IgD-negative memory B cell (primary cell): Measurements from ENCODE around the gene FAM163B. TPM values are rescaled to one million over a fixed set of nuclear protein-coding genes. Genes with fewer than 3 reads are reported as not detected.

Source experiments
- H3K27ac Mint-ChIP-seq, 3 donors: one replicate each; pipeline ENCODE4 v1.8.0; 2020 to 2022; ENCODE audit warnings: mild to moderate bottlenecking in 3 of 3, mixed read lengths in 3 of 3, moderate library complexity in 1 of 3
- H3K27me3 Mint-ChIP-seq: one replicate; pipeline ENCODE4 v1.8.0; 2021; ENCODE audit warnings: mixed read lengths
- H3K36me3 Mint-ChIP-seq: one replicate; pipeline ENCODE4 v1.8.0; 2020; ENCODE audit warnings: mild to moderate bottlenecking, mixed read lengths
- H3K4me1 Mint-ChIP-seq, 3 donors: one replicate each; pipeline ENCODE4 v1.8.0; 2020 to 2022; ENCODE audit warnings: mixed read lengths in 3 of 3, mild to moderate bottlenecking in 1 of 3
- H3K4me3 Mint-ChIP-seq, 4 donors: one replicate each; pipeline ENCODE4 v1.8.0; 2020 to 2022; ENCODE audit warnings: mild to moderate bottlenecking in 4 of 4, mixed read lengths in 4 of 4, moderate library complexity in 3 of 4
- H3K9me3 Mint-ChIP-seq, 3 donors: one replicate each; pipeline ENCODE4 v1.8.0; 2020 to 2021; ENCODE audit warnings: mixed read lengths in 3 of 3, mild to moderate bottlenecking in 1 of 3
- polyA plus RNA-seq: library from polyadenylated mRNA; unstranded; fragments of 300-500 nt; fragmentation: Illumina TruSeq; gene quantifications from one replicate; pipeline ENCODE4 v1.2.3, GENCODE V29; 2021

FAM163B gene
- polyA plus RNA-seq, 1 donor from 2014 or later = not detected

DNA sequence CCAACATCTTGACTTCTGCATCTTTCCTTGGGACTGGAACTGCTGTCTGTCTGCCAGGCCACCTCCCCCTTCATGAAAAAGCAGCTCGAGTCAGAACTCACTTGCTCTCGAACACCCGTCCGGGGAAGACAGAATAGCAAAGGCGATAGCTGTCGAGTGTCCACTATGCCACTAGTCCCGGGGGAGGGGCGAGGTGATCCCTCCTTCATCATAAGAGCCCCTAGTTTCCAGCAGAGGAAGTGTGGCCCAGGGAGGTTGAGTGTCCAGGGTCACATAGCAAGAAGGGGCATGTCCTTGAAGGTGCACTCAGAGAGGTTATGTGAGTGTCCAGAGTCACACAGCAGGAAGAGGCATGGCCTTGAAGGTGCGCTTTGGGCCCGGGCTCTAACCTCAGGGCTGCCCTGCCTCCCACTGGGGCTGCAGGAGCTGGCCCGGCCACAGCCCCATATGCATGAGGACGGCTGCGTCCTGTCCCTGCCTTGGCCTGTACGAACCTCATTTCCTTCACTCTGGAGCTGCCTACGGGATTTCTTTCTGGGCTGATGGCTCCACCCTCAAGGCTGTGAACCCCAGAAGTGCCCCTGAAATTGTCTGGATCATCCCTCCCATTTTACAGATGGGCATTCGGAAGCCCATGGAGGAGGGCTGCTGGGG is 33.6 kb upstream of the FAM163B start:
- Mint-ChIP-seq H3K4me1 (no peaks in the 10 kb centered on the region), H3K27ac (no peak overlapping the region), H3K36me3 (no peaks in the 10 kb centered on the region), H3K27me3 (peaks cover 3% of the 10 kb centered on the region), H3K4me3 (no peak overlapping the region), H3K9me3 (no peaks in the 10 kb centered on the region)

DNA sequence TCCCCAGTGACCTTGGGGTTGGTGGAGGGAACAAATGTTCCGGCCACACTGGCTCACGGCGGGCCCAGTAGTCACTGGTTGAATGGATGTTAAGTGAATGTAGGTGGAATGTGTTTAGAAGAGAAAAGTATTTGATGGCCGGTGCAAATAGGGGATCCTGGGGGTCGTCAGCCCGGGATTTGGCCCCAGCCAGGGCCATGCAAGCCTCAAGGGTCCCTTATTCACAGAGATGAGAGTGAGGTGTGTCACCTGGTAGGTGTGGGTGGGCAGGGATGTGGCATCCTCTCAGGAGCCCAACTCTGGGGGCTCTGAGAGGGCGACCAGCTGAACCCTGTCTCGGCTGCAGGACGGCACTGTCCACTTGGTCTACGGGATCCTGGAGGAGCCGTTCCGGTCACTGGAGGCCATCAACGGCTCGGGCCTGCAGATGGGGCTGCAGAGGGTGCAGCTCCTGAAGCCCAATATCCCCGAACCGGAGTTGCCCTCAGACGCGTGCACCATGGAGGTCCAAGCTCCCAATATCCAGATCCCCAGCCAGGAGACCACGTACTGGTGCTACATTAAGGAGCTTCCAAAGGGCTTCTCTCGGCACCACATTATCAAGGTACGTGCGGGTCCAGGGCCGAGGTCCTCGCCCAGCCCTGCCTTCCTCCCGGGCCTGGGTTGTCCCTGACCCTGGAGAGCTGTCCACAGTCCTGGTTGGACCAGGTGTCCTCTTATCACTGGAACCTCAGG is 32.8 kb upstream of the FAM163B start:
- Mint-ChIP-seq H3K36me3 (no peaks in the 10 kb centered on the region), H3K27me3 (peaks cover under 1% of the 10 kb centered on the region), H3K9me3 (no peaks in the 10 kb centered on the region), H3K4me1 (no peaks in the 10 kb centered on the region), H3K4me3 (no peak overlapping the region), H3K27ac (no peak overlapping the region)

DNA sequence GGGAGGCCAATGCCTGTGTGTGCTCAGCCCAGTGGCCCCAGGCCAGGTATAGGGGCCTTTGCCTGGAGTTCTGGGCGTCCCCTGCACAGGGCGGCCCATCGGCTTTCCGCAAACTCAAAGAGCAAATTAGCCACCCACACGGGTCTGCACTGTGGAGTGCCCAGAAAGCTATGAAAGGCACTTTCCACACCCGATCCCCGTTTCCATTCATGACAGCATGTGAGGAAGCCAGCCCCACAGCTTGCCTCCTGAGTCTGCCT is 32.1 kb upstream of the FAM163B start:
- Mint-ChIP-seq H3K27ac (no peak overlapping the region), H3K36me3 (no peaks in the 10 kb centered on the region), H3K9me3 (no peaks in the 10 kb centered on the region), H3K4me3 (no peak overlapping the region), H3K27me3 (peaks cover 3% of the 10 kb centered on the region), H3K4me1 (peaks cover 0 to 1% (median 0%) of the 10 kb centered on the region in 3 donors)

DNA sequence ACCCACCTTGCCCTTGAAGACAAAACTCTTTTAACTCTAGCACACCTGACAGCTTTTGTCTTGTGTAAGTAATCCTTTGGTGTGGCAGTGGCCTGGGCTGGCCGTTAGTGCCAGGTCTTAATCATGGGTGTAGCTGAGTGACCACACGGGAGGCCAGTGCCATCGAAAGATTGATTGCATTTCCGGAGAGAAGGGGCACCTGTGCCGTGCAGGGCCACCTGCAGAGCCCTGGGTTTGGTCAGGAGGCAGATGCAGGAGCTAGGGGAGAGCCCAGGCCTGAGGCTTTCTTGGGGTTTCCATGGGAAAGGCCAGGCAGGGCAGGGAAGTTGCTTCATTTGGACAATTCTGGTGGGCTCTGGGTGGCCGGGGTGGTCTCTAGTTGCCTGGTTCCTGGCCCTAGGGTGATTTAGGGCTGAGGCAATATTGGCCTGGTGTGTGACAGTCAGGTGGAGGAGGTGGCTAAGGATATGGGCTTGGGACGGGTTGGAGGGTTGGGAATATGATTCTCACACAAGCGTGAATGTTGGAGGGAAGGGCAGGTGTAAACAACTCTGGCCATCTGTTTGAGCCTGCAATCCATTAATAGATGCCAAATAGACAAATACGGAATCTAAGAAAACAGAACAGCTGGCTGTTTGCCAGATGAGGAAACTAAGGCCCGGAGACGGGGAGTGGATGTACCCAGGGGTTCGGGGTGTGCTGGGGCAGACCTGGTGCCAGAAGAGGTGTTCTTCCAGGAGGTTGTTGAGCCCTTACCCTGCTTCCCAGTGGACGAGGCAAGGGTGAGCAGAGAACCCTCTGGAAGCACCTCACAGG is 31.6 kb upstream of the FAM163B start:
- Mint-ChIP-seq H3K9me3 (no peaks in the 10 kb centered on the region), H3K36me3 (no peaks in the 10 kb centered on the region), H3K27ac (no peak overlapping the region), H3K4me3 (no peak overlapping the region), H3K4me1 (peaks cover 0 to 1% (median 0%) of the 10 kb centered on the region in 3 donors), H3K27me3 (peaks cover 3% of the 10 kb centered on the region)

DNA sequence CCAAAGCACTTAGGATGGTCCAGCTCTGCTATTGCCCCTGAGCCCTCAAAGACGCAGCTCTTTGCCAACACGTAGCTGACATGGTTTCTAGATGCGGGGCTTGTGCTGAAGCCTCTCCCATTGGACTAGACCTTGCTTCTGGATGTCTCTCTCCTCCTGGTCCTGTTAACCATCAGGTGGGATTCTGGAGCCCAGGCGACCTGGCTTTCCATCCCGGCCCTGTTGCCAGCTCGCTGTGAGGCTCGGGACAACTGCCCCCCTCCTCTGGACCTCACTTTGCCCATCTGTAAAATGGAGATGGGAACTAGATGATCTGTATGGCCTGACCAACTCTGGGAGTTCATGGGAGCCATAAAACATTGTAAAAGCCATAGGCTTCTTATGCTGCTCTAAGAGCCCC is 31.0 kb upstream of the FAM163B start:
- no peaks in the 10 kb centered on the region for H3K36me3 Mint-ChIP-seq
- H3K27ac Mint-ChIP-seq = no peak overlapping the region
- H3K27me3 Mint-ChIP-seq = peaks cover 3% of the 10 kb centered on the region
- no peak overlapping the region for H3K4me3 Mint-ChIP-seq
- peaks cover 0 to 1% (median 0%) of the 10 kb centered on the region in 3 donors for H3K4me1 Mint-ChIP-seq
- no peaks in the 10 kb centered on the region for H3K9me3 Mint-ChIP-seq

DNA sequence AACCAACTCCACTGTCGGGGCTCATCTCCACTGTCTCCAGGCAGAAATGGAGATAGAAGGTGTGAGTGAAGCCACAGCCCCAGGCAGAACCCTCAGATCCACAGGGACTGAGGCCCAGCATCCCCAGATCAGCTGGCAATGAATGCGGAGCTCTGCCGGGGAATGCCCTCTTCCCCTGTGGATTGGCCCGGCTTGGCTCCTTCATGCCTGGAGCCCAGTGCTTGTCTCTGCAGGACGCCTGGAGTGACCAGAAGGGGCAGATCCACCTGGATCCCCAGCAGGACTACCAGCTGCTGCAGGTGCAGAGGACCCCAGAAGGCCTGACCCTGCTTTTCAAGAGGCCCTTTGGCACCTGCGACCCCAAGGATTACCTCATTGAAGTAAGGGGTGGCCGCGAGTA is 30.4 kb upstream of the FAM163B start:
- H3K27ac Mint-ChIP-seq = no peak overlapping the region
- H3K27me3 Mint-ChIP-seq = peaks cover 9% of the 10 kb centered on the region
- peaks cover 0 to 1% (median 0%) of the 10 kb centered on the region in 3 donors for H3K4me1 Mint-ChIP-seq
- H3K4me3 Mint-ChIP-seq = no peak overlapping the region
- no peaks in the 10 kb centered on the region for H3K9me3 Mint-ChIP-seq
- H3K36me3 Mint-ChIP-seq = no peaks in the 10 kb centered on the region

DNA sequence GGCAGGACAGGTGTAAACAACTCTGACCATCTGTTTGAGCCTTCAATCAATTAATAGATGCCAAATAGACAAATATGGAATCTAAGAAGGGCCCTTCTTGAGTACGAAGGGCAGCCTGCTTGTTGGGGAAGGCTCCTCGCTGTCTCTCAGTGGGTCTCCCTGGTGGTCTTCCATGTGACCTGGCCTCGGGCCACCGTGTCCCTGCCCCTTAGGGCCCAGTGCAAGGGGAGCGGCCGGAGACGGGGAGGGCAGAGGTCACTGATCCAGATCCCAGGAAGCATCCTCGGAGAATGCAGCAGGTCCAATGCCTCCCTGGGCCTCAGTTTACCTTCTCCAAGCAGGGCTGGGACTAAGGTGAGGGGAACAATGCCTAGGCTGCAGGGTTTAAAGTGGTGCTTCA is 29.5 kb upstream of the FAM163B start:
- Mint-ChIP-seq H3K27me3 (peaks cover 12% of the 10 kb centered on the region), H3K27ac (no peak overlapping the region), H3K4me1 (peaks cover 0 to 1% (median 0%) of the 10 kb centered on the region in 3 donors), H3K4me3 (no peak overlapping the region), H3K36me3 (no peaks in the 10 kb centered on the region), H3K9me3 (no peaks in the 10 kb centered on the region)

DNA sequence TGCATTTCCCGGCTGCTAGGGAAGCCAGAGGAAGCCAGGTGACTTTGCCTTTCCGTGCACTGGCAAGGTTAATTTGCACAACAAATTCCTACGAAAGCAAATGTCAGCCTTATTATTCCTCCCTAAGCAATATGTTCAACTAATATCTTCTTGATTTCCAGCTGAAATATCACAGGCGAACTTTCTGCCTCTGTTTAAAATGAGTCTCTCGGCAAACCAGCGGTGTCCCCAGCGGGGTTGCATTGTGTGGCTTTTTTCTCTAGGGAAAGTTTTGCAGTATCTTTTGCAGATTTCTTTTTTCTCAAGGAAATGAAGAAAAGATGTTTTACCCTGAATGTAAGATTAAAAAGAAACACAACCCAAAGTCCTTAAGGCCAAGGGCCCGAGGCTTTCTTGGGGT is 28.9 kb upstream of the FAM163B start:
- Mint-ChIP-seq H3K36me3 (no peaks in the 10 kb centered on the region), H3K27me3 (peaks cover 13% of the 10 kb centered on the region), H3K9me3 (no peaks in the 10 kb centered on the region), H3K4me1 (peaks cover 0 to 1% (median 0%) of the 10 kb centered on the region in 3 donors), H3K4me3 (no peak overlapping the region), H3K27ac (no peak overlapping the region)

DNA sequence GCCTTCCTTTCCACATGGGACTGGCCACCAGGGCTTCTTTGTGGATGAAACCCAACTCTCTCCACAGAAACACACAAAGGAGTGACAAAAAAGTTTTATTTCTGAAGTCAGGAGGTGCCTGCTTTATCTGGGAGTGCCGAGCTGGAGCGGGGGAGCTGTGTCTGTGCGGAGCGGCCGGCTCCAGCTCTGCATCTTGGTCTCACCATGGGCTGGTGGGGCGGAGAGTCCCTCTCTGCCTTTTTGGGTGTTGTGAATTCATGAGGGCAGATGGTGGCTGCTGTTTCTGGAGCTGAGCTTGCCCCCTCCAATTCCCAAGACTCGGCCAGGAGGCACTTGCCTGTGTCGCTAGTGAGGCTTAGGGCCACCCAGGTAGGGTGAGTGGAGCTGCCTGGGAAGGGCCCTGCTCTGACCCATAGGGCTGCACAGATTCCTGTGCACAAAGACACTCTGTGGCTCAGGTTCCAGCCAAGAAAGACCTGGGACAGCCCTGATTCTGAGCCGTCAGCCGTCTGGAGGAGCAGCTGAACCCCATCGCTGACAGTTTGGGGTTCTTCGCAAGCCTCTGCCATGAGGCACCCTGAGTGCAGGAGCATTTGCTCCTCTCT is 28.4 kb upstream of the FAM163B start:
- Mint-ChIP-seq H3K27ac (no peak overlapping the region), H3K4me3 (no peak overlapping the region), H3K9me3 (no peaks in the 10 kb centered on the region), H3K27me3 (peaks cover 13% of the 10 kb centered on the region), H3K36me3 (no peaks in the 10 kb centered on the region), H3K4me1 (peaks cover 0 to 1% (median 0%) of the 10 kb centered on the region in 3 donors)

DNA sequence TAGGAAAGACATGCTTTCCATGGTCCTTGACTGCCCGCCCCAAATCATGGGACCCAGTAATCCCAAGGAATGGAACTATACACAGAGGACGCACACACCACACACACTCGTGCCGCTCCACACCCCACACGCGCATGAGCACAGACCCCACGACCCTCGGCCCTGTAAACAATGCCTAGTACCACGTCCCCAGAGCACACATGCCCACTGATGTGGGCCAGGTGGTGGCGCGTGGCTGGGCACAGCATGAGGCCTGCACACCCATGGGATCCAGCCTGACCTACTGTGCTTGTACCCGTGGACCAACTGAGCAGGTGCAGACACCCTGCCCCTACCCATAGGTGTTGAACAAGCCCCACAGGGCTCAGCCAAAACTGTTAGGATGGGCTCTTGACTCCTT is 27.7 kb upstream of the FAM163B start:
- Mint-ChIP-seq H3K36me3 (no peaks in the 10 kb centered on the region), H3K4me1 (peaks cover 0 to 1% (median 0%) of the 10 kb centered on the region in 3 donors), H3K9me3 (no peaks in the 10 kb centered on the region), H3K4me3 (no peak overlapping the region), H3K27me3 (peaks cover 13% of the 10 kb centered on the region), H3K27ac (no peak overlapping the region)

DNA sequence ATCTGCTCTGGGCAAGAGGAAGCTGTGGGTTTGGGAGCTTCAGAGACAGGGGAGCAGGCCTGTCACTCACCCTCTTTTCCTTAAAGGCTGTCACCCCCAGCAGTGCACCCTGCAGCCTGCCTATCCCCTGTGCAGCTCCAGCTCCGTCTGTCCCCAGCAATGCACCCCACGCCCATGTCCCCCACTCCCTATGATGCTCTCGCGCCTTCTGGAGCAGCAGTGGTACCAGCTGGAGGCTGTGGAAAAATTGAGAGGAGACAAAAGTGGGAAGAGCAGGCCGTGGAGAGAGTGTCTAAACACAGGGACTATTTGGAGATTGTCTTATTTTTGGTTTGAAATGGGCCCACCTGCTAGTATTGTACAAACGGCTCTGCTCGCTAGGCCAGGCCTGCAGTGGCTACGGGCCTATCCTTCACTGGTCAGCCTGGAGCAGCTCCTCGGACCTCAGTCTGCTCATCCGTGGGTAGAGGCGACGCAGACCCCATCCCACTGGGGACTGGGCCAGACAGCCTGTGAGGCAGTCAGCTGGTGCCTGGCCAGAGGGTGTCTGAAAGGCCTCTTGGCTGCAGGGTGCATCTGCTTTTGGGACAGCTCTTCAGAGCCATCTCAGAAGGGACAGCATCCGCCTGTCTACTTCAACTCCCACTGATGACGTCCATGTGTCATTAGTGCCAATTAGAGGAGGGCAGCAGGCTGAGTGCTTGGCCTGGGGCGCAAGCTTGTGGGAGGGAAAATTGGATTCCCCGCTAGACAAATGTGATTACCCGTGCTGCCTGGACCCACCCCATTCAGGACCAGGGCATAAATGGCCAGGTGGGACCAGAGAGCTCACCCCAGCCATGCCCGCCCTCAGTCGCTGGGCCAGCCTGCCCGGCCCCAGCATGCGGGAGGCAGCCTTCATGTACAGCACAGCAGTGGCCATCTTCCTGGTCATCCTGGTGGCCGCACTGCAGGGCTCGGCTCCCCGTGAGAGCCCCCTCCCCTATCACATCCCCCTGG is 26.6 kb upstream of the FAM163B start, which contains the start of gene DBH:
Gene DBH (plus strand): TSS at position 831 of the 999 bp plus-strand sequence. CDS start 9 bp downstream, at position 840.
- no peak within 1 kb of the TSS for H3K27ac Mint-ChIP-seq
- peaks cover 0 to 1% (median 0%) of the 10 kb centered on the region in 3 donors for H3K4me1 Mint-ChIP-seq
- H3K27me3 Mint-ChIP-seq = peaks cover 13% of the 10 kb centered on the region
- H3K4me3 Mint-ChIP-seq = no peak within 1 kb of the TSS
- no peaks in the 10 kb centered on the region for H3K36me3 Mint-ChIP-seq
- no peaks in the 10 kb centered on the region for H3K9me3 Mint-ChIP-seq

DNA sequence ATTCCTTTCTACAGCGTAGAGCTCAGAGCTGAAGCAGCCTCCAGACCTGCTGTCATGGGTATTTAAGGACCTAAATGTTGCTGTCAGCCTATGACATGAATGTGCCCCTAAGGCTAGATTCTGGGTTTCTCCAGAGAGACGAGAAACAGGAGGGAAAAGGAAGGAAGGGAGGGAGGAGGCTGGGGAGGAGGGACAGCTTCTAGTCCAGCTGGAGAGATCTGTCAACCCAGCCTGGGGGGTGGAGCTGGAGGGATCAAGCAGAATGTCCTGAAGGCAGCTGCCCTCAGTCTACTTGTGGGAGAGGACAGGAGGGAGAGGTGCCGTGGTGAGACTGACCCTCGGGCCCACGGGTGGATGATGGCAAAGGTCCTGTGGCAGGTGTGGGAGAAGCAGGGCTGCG is 25.9 kb upstream of the FAM163B start:
- H3K4me3 Mint-ChIP-seq = no peak overlapping the region
- peaks cover 13% of the 10 kb centered on the region for H3K27me3 Mint-ChIP-seq
- no peaks in the 10 kb centered on the region for H3K9me3 Mint-ChIP-seq
- peaks cover 0 to 1% (median 0%) of the 10 kb centered on the region in 3 donors for H3K4me1 Mint-ChIP-seq
- H3K27ac Mint-ChIP-seq = no peak overlapping the region
- no peaks in the 10 kb centered on the region for H3K36me3 Mint-ChIP-seq

DNA sequence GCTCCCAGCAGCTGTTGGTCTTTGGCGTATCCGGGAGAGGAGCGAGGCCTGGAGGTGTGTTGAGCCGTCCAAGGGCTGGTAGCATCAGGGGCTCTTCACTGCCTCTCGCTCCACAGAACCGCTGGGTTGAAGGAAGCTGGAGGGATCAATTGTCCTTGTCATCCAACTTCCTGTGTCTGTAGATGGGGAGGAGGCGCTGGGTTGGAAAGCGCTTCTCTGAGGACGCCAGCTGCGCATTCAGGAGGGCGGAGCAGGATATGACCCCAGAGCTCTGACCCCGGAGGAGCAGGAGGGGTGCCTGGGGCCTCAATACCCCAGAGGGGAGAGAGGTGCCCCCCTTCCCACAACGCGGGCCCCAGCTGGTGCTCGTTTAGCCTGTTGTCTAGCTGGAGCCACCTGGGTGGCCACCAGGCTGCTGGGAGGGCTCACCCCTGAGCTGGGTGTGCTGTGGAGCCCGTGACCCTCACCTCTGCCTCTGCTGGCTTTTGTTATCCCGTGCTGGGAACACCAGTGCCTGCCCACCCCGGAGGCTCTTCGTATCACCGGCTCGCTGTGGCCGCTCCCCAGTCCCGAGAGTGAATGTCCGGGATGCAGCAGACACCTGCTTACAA is 25.0 kb upstream of the FAM163B start:
- Mint-ChIP-seq H3K27ac (no peak overlapping the region), H3K4me3 (no peak overlapping the region), H3K9me3 (no peaks in the 10 kb centered on the region), H3K4me1 (peaks cover 0 to 1% (median 0%) of the 10 kb centered on the region in 3 donors), H3K36me3 (no peaks in the 10 kb centered on the region), H3K27me3 (peaks cover 13% of the 10 kb centered on the region)

DNA sequence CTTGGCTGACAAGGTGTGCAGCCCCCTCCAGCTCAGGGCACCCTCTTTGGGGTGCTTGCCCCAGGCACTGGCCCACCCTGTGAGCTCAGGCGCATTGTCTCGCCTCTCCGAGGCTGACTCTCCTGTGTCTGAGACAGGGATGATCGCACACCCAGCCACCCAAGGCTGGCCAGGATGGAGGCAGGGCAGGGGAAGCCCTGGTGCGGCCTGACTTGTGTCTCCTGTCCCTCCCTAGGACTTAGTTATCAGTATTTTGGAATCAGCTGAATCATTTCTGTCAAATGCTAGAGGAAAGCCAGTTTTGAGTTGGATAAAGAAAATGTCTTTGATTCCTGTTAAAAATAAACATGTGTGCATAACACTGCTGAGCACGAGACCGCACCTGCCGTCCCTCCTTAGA is 24.5 kb upstream of the FAM163B start:
- Mint-ChIP-seq H3K27me3 (peaks cover 13% of the 10 kb centered on the region), H3K4me1 (peaks cover 0 to 1% (median 0%) of the 10 kb centered on the region in 3 donors), H3K36me3 (no peaks in the 10 kb centered on the region), H3K27ac (no peak overlapping the region), H3K9me3 (no peaks in the 10 kb centered on the region), H3K4me3 (no peak overlapping the region)
